ENCODE results near the gene KCNQ2. TPM values are rescaled to one million over a fixed set of nuclear protein-coding genes. Genes with fewer than 3 reads are reported as not detected.
A peak's percentile ranks its signal among the peaks of the same experiment; 100 is the strongest.

Gene KCNQ2
- total RNA-seq, 1 donor from 2014 or later = not detected

- peaks cover 11% of the 10 kb centered on the region for H3K9me3 ChIP-seq
These were observed 86.6 kb downstream of the KCNQ2 start for GRCh38 chr20:63385819-63386218.

DNA sequence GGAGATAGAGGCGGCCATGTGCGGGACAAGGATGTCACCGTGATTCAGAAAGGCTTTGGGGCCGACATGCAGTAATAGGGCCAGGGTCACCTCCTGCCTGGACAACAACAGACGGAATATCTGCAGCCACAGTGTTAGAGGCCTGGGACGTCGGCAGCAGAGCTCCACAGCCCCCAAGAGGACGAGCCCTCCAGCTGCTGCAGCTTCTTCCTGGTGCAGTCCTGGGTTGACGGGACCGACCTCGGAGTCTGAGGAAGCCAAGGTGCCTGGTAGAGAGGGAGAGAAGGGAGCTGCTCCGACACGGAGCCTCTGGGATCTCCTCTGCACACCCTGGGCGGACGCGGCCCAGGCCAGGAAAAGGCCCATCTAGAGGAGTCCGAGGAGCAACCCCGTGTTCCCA lies 88.1 kb downstream of the KCNQ2 start:
- Histone ChIP-seq H3K9me3 (peaks cover 11% of the 10 kb centered on the region), H3K27me3 (ENCODE audit: low read depth) (peaks cover 38% of the 10 kb centered on the region), H3K4me1 (no peaks in the 10 kb centered on the region), H3K4me3 (no peak overlapping the region), H3K36me3 (no peaks in the 10 kb centered on the region), H3K27ac (no peak overlapping the region)
- TF ChIP-seq, protein P1, sequence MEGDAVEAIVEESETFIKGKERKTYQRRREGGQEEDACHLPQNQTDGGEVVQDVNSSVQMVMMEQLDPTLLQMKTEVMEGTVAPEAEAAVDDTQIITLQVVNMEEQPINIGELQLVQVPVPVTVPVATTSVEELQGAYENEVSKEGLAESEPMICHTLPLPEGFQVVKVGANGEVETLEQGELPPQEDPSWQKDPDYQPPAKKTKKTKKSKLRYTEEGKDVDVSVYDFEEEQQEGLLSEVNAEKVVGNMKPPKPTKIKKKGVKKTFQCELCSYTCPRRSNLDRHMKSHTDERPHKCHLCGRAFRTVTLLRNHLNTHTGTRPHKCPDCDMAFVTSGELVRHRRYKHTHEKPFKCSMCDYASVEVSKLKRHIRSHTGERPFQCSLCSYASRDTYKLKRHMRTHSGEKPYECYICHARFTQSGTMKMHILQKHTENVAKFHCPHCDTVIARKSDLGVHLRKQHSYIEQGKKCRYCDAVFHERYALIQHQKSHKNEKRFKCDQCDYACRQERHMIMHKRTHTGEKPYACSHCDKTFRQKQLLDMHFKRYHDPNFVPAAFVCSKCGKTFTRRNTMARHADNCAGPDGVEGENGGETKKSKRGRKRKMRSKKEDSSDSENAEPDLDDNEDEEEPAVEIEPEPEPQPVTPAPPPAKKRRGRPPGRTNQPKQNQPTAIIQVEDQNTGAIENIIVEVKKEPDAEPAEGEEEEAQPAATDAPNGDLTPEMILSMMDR (IDR thresholded peaks at IDR 0.05) = no peak
- ATAC-seq (no peak), DNase-seq (no peak)
- intact Hi-C loops (cut with DNase I) = no loop called here

More at GRCh38 chr20:63385819-63386218, 86.6 kb downstream of the KCNQ2 start:
- Histone ChIP-seq H3K36me3 (no peaks in the 10 kb centered on the region), H3K4me3 (no peak overlapping the region), H3K27ac (no peak overlapping the region), H3K27me3 (ENCODE audit: low read depth) (peaks cover 29% of the 10 kb centered on the region), H3K4me1 (no peaks in the 10 kb centered on the region)
- TF ChIP-seq, protein P1 (IDR thresholded peaks at IDR 0.05) = no peak
- ATAC-seq (no peak), DNase-seq (no peak)
- intact Hi-C loops (cut with DNase I) = no loop called here

- Histone ChIP-seq H3K27ac (no peak overlapping the region), H3K27me3 (ENCODE audit: low read depth) (peaks cover 44% of the 10 kb centered on the region), H3K9me3 (peaks cover 11% of the 10 kb centered on the region), H3K36me3 (no peaks in the 10 kb centered on the region), H3K4me1 (no peaks in the 10 kb centered on the region), H3K4me3 (no peak overlapping the region)
- DNase-seq (no peak), ATAC-seq (no peak)
- intact Hi-C loops (cut with DNase I) = no loop called here
- TF ChIP-seq, protein P1 (IDR thresholded peaks at IDR 0.05) = no peak
These were observed 88.9 kb downstream of the KCNQ2 start for GRCh38 chr20:63383556-63383955.

DNA sequence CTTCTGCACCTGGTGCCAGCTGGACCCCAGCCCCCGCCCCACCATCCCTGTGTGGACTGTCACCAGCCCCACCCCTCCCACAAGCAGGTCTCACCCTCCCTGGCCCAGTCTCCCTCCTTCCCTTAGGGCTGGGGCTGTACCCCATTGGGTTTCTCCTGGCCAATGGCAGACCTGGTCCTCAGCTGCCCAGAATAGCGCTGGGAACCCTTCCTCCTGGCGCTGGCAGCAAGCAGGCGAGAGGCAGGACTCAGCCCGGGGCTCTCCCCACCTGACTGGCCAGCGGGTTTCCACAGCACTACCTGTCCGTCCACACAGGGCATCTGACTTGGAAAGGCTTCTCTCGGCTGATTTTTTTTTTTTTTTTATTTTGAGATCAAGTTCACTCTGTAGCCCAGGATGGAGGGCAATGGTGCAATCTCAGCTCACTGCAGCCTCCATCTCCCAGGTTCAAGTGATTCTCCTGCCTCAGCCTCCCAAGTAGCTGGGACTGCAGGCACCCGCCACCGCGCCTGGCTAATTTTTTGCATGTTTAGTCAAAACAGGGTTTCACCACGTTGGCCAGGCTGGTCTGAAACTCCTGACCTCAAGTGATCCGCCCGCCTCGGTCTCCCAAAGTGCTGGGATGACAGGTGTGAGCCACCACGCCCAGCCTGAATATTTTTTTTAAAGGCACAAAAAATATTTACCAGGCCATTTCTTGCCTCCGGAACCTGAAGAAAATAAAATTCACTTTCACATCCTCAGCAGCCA lies 89.7 kb downstream of the KCNQ2 start:
- Histone ChIP-seq H3K27me3 (ENCODE audit: low read depth) (peaks cover 53% of the 10 kb centered on the region), H3K4me1 (no peaks in the 10 kb centered on the region), H3K27ac (no peak overlapping the region), H3K36me3 (no peaks in the 10 kb centered on the region), H3K9me3 (peaks cover 11% of the 10 kb centered on the region), H3K4me3 (no peak overlapping the region)
- ATAC-seq (peak in 1 of 2 donors; percentile 4), DNase-seq (no peak)
- intact Hi-C loops (cut with DNase I) = no loop called here
- TF ChIP-seq, protein P1 (IDR thresholded peaks at IDR 0.05) = no peak

DNA sequence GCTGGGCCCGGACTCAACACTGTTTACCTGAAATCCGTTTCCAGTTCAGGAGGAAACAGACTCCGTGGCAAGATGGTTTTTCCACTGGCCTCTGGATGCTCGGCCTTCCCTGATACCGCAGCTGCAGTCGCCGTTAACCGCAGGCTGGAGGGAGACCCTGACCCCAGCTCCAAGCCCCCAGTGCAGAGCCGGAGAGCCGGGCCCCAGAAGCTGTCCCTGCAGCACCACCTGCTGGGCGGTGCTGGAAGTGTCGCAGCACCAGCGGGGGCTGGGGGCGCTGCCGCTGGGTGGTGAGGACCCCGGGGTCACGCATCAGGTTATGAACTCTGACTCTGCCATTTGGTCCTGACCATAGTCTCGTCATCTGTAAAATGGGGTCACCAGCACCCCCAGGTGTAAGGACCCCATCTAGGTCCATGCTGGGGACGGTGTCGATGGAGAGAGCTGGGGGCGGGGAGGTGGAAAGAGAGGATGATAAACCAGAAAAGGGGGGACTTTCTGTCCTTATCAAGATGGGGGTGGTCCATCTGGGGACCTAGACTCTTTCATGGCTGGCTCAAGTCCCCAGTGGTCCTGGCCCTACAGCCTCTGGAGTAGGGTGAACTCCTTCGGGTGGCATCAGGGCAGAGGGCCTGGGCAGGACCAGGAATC lies 90.5 kb downstream of the KCNQ2 start:
- Histone ChIP-seq H3K36me3 (no peaks in the 10 kb centered on the region), H3K27ac (no peak overlapping the region), H3K9me3 (peaks cover 11% of the 10 kb centered on the region), H3K4me3 (no peak overlapping the region), H3K4me1 (no peaks in the 10 kb centered on the region), H3K27me3 (ENCODE audit: low read depth) (peaks cover 61% of the 10 kb centered on the region)
- DNase-seq = no peak
- peak; percentile 42 to 49 for ATAC-seq
- TF ChIP-seq, protein P1 (IDR thresholded peaks at IDR 0.05) = peak; percentile 89
- intact Hi-C loops (cut with DNase I) = no loop called here

Measured in lower lobe of right lung (tissue), 2 donors.